Tibial nerve (tissue), 4 donors: ENCODE data around the gene MAP3K15.

ENCODE experiments used
- EP300 ChIP-seq, 2 donors: sonication (generic); formaldehyde crosslinking; IDR thresholded peaks; one replicate each; pipeline ENCODE4 v1.6.1; 2017; ENCODE audit warnings: antibody characterized with exemption in 2 of 2, mild to moderate bottlenecking in 1 of 2
- POLR2A ChIP-seq, 2 donors: fragments of 450-650 bp; IDR thresholded peaks; one replicate each; pipeline ENCODE4 v1.6.1; 2017; ENCODE audit warnings: antibody characterized with exemption in 2 of 2, mild to moderate bottlenecking in 2 of 2, moderate library complexity in 2 of 2
- TF ChIP-seq, protein P1 (sequence below), 5 experiments: fragments of 200-600 bp in 3 of 5; fragments of 450-650 bp in 2 of 5; sonication (generic) in 3 of 5; IDR thresholded peaks; one replicate each; pipeline ENCODE4 v1.5.1; 2016 to 2019; ENCODE audit warnings: antibody characterized with exemption in 5 of 5, mild to moderate bottlenecking in 3 of 5, moderate library complexity in 2 of 5

- TF ChIP-seq, protein P1, sequence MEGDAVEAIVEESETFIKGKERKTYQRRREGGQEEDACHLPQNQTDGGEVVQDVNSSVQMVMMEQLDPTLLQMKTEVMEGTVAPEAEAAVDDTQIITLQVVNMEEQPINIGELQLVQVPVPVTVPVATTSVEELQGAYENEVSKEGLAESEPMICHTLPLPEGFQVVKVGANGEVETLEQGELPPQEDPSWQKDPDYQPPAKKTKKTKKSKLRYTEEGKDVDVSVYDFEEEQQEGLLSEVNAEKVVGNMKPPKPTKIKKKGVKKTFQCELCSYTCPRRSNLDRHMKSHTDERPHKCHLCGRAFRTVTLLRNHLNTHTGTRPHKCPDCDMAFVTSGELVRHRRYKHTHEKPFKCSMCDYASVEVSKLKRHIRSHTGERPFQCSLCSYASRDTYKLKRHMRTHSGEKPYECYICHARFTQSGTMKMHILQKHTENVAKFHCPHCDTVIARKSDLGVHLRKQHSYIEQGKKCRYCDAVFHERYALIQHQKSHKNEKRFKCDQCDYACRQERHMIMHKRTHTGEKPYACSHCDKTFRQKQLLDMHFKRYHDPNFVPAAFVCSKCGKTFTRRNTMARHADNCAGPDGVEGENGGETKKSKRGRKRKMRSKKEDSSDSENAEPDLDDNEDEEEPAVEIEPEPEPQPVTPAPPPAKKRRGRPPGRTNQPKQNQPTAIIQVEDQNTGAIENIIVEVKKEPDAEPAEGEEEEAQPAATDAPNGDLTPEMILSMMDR (IDR thresholded peaks at IDR 0.05), result no peak
- TF ChIP-seq POLR2A (IDR thresholded peaks at IDR 0.05), result no peak
- no peak for TF ChIP-seq EP300 (IDR thresholded peaks at IDR 0.05)
These were observed 42.5 kb upstream of the MAP3K15 start for GRCh38 chrX:19557822-19558221.
